ENCODE results near the gene ATXN1.

GRCh38 chr6:16329233-16329632, 432.0 kb downstream of the ATXN1 start:
- TF ChIP-seq ELF1 (IDR thresholded peaks at IDR 0.05), result no peak
- no peak for TF ChIP-seq CTCF (IDR thresholded peaks at IDR 0.05)
- TF ChIP-seq REST (IDR thresholded peaks at IDR 0.05; ENCODE audit: low read depth, low read length), result no peak
- TF ChIP-seq SMC3 (IDR thresholded peaks at IDR 0.05; ENCODE audit: low read depth, low read length), result no peak
- no peak for TF ChIP-seq GATA2 (CRISPR knock-in tag; IDR thresholded peaks at IDR 0.05)
- no peak for TF ChIP-seq USF2 (IDR thresholded peaks at IDR 0.05; ENCODE audit: borderline replicate concordance, low read depth, low read length)

Data from SK-N-SH (cell line).